ENCODE data around the gene POMT1.

Gene POMT1

GRCh38 chr9:131496844-131497405 is 5.8 kb upstream of the POMT1 start:
- FAIRE-seq (no peak), DNase-seq (ENCODE audit: insufficient read length, low spot score) (no peak)
- TF ChIP-seq, protein P1, sequence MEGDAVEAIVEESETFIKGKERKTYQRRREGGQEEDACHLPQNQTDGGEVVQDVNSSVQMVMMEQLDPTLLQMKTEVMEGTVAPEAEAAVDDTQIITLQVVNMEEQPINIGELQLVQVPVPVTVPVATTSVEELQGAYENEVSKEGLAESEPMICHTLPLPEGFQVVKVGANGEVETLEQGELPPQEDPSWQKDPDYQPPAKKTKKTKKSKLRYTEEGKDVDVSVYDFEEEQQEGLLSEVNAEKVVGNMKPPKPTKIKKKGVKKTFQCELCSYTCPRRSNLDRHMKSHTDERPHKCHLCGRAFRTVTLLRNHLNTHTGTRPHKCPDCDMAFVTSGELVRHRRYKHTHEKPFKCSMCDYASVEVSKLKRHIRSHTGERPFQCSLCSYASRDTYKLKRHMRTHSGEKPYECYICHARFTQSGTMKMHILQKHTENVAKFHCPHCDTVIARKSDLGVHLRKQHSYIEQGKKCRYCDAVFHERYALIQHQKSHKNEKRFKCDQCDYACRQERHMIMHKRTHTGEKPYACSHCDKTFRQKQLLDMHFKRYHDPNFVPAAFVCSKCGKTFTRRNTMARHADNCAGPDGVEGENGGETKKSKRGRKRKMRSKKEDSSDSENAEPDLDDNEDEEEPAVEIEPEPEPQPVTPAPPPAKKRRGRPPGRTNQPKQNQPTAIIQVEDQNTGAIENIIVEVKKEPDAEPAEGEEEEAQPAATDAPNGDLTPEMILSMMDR (IDR thresholded peaks at IDR 0.05; ENCODE audit: insufficient read depth, missing control alignments): no peak

- no peak for FAIRE-seq
- DNase-seq (ENCODE audit: insufficient read length, low spot score): no peak
- TF ChIP-seq, protein P1 (IDR thresholded peaks at IDR 0.05; ENCODE audit: insufficient read depth, missing control alignments): no peak
Observed at GRCh38 chr9:131499254-131499767, 3.4 kb upstream of the POMT1 start.

DNA sequence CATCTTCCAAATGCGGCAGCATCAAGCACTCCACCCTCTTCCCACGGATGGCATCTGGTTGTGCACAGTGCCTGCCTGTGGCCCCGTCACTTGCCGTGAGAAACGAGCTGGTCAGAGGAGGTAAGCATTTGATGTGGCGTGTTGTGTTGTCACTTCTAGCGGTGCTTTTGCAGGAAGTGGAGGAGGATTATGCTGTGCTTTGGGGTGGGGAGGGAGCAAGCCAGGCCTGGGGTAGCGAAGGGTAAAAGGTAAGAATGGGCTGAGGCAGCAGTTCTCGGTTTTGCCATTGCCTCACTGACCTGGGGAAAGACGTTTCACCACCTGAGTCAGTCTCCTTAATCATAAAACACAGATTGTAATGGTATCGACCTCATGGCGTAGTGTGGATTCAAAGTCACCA is 2.3 kb upstream of the POMT1 start:
- TF ChIP-seq, protein P1 (IDR thresholded peaks at IDR 0.05; ENCODE audit: insufficient read depth, missing control alignments): no peak
- DNase-seq (ENCODE audit: insufficient read length, low spot score) (no peak), FAIRE-seq (no peak)

DNA sequence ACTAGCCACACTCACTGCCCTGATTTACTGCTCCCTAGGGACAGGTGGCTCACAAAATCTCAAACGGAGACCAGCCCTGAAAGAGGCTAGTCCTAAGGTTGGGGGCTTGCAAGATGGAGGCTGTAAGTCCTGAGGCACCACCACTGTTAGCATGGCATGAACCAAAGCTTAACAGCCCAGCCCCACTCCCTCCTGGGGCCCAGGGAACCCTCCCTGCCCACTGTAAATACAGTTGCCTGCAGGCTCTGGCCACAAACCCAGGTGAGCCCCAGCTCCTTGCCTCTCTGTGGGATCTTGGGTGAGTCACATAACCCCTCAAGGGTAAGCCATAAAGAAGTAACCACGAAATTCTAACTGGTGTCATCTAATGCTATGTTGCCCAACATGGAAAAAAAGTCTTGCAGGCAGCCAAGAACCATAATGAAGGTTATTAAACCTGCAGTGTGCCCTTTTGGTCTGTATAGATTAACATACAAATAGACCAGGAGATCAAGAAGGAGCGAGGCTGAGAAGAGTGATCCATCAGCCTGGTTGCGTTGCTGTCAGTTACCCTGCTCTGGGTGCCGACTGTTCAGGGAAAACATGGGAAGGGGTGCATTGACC is 1.7 kb upstream of the POMT1 start:
- TF ChIP-seq, protein P1 (IDR thresholded peaks at IDR 0.05; ENCODE audit: insufficient read depth, missing control alignments): no peak
- no peak for FAIRE-seq

DNA sequence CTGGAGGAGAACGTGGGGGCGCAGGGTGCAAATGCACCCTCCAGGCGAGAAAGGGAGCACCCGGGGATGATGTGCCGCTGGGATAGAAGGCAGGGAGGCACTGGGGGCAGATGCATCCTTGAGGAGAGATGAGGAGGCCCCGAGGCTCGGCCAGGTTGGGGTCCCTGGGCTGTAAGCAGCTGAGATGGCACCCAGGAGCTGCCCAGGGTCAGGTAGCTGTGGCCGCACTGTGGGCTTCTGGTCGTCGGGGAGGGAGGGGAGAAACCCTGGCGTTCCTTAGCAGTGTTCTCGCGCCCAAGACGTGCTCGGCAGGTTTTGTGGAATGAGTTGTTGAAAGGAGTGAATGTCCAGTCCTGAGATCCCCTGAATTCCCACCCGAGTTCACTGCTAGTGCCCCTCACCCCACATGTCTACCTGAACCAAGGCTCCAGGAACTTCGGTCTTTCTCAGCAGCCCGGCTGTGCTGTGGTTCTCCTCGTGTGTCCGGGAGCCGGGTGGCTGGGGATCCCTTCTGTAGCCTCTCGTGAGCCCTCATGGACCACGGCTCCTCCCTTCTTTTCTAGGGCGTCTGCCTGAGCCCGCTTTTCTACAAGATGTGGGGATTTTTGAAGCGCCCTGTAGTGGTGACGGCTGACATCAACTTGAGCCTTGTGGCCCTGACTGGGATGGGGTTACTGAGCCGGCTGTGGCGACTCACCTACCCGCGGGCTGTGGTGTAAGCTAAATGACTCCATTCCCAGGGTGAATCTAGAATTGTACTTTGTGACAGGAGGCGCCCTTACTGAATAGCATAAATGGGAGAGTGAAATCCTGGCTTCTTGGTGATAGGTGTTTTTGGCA is 1.1 kb downstream of the POMT1 start:
- TF ChIP-seq, protein P1 (IDR thresholded peaks at IDR 0.05; ENCODE audit: insufficient read depth, missing control alignments): no peak
- FAIRE-seq (no peak), DNase-seq (ENCODE audit: insufficient read length, low spot score) (no peak)

More for the DNA sequence above, 1.7 kb upstream of the POMT1 start:
- DNase-seq (ENCODE audit: insufficient read length, low spot score): no peak

DNA sequence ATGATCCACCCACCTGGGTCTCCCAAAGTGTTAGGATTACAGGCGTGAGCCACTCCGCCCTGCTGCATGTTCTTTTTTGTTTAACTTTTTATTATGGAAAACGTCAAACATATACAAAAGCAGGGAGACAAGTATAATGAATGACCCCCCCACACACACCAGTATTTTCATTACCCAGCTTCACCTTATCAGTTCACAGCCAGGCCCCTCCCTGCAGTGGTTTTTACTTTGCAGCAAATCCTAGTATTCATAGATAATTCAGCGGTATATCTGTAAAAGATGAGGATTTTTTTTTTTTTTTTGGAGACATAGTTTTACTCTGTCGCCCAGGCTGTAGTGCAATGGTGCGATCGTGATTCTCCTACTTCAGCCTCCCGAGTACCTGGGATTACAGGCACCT is 2.3 kb downstream of the POMT1 start:
- DNase-seq (ENCODE audit: insufficient read length, low spot score): no peak
- TF ChIP-seq, protein P1 (IDR thresholded peaks at IDR 0.05; ENCODE audit: insufficient read depth, missing control alignments): no peak
- no peak for FAIRE-seq
